Duodenal mucosa (tissue), 2 donors: ENCODE results near the gene SLX4IP.

Source experiments
- H3K27ac ChIP-seq: one replicate; pipeline ENCODE4 v1.7.0; 2013; ENCODE audit warnings: low read depth, low read length
- H3K27me3 ChIP-seq, 2 donors: one replicate each; pipeline ENCODE4 v1.7.0; 2013; ENCODE audit warnings: low read length in 2 of 2, control low read depth in 1 of 2; ENCODE audit not compliant: insufficient read depth in 2 of 2, control insufficient read depth in 1 of 2
- H3K36me3 ChIP-seq, 2 donors: one replicate each; pipeline ENCODE4 v1.7.0; 2013; ENCODE audit warnings: low read length in 2 of 2, control low read depth in 1 of 2; ENCODE audit not compliant: insufficient read depth in 2 of 2, control insufficient read depth in 1 of 2
- H3K4me1 ChIP-seq, 2 donors: one replicate each; pipeline ENCODE4 v1.7.0; 2013; ENCODE audit warnings: low read length in 2 of 2, control low read depth in 1 of 2; ENCODE audit not compliant: insufficient read depth in 2 of 2, control insufficient read depth in 1 of 2
- H3K4me3 ChIP-seq, 2 donors: one replicate each; pipeline ENCODE4 v1.7.0; 2013; ENCODE audit warnings: low read length in 2 of 2, low read depth in 1 of 2
- H3K9ac ChIP-seq, 2 donors: one replicate each; pipeline ENCODE4 v1.7.0; 2013; ENCODE audit warnings: low read length in 2 of 2, low read depth in 1 of 2
- H3K9me3 ChIP-seq, 2 donors: one replicate each; pipeline ENCODE4 v1.7.0; 2013; ENCODE audit warnings: low read length in 2 of 2, control low read depth in 1 of 2; ENCODE audit not compliant: control insufficient read depth in 1 of 2

The SLX4IP gene

GRCh38 chr20:10676518-10676917, 241.4 kb downstream of the SLX4IP start:
- Histone ChIP-seq H3K4me1 (peaks cover 9 to 11% of the 10 kb centered on the region in 2 donors), H3K27me3 (no peaks in the 10 kb centered on the region), H3K9me3 (no peaks in the 10 kb centered on the region), H3K9ac (no peak overlapping the region), H3K36me3 (no peaks in the 10 kb centered on the region), H3K4me3 (no peak overlapping the region), H3K27ac (no peak overlapping the region)
